GM12878 (cell line): Measurements from ENCODE around the gene CTNNBIP1. TPM values are rescaled to one million over a fixed set of nuclear protein-coding genes. Genes with fewer than 3 reads are reported as not detected.

ENCODE experiments used
- ATAC-seq: fragments of 200-7000 bp; cut with Tn5 transposase; 3 replicates; pipeline ENCODE4 v1.9.1; 2020; ENCODE audit warnings: mild to moderate bottlenecking, moderate library complexity
- BruUV-seq: library from RNA; stranded (reverse); fragments of 400-500 nt; replicated peaks from 2 replicates; lab custom pipeline; 2021; lab: Mats Ljungman, UMichigan
- CTCF ChIA-PET: fragments of 300-600 bp; sonication (Branson Sonifier 250); formaldehyde crosslinking; extraction: SDS; loops from one replicate; lab custom pipeline; 2021; ENCODE audit warnings: inconsistent platforms; lab: Yijun Ruan, JAX
- POLR2A ChIA-PET: fragments of 350-600 bp; formaldehyde crosslinking; extraction: SDS; loops from one replicate; lab custom pipeline; 2021; ENCODE audit warnings: inconsistent platforms; lab: Charles Lee
- RAD21 ChIA-PET: fragments of 300-600 bp; sonication (Branson Sonifier 250); formaldehyde crosslinking; loops from one replicate; lab custom pipeline; 2023; ENCODE audit warnings: antibody characterized with exemption; ENCODE audit not compliant: unreplicated experiment; lab: Charles Lee
- SMC1A ChIA-PET: fragments of 300-600 bp; sonication (Branson Sonifier 250); formaldehyde crosslinking; loops from one replicate; lab custom pipeline; 2023; ENCODE audit not compliant: unreplicated experiment, uncharacterized antibody; lab: Charles Lee
- DNase-seq: peaks from one replicate; pipeline ENCODE4 v3.0.0-alpha.2; 2011; ENCODE audit warnings: low read depth, low spot score
- FAIRE-seq: peaks from 3 replicates; lab custom pipeline; 2011; peaks lifted over from hg19 to GRCh38; lab: Jason Lieb, UNC
- H2AFZ ChIP-seq: 2 replicates; pipeline ENCODE4 v1.6.0; 2011; ENCODE audit warnings: low read depth, low read length, control low read depth; ENCODE audit not compliant: control insufficient read depth
- H3K27ac ChIP-seq: 2 replicates; pipeline ENCODE4 v1.5.1; 2011; ENCODE audit warnings: control low read depth; ENCODE audit not compliant: control insufficient read depth, insufficient read depth
- H3K27me3 ChIP-seq, 2 experiments: replicated peaks in 1 of 2; 2 replicates each; pipeline versions ENCODE4 v1.6.0 to v1.6.1; 2011; ENCODE audit warnings: low read length in 1 of 2; ENCODE audit not compliant: control insufficient read depth in 2 of 2, insufficient read depth in 2 of 2
- H3K36me3 ChIP-seq, 2 experiments: 2 replicates each; pipeline ENCODE4 v1.5.1; 2011; ENCODE audit warnings: low read length in 1 of 2; ENCODE audit not compliant: control insufficient read depth in 2 of 2, insufficient read depth in 2 of 2
- H3K4me1 ChIP-seq: 2 replicates; pipeline ENCODE4 v1.6.1; 2011; ENCODE audit warnings: mild to moderate bottlenecking, low read length, moderate library complexity, mixed read lengths; ENCODE audit not compliant: control insufficient read depth, insufficient read depth
- H3K4me2 ChIP-seq: 2 replicates; pipeline ENCODE4 v1.6.0; 2011; ENCODE audit warnings: control low read depth; ENCODE audit not compliant: control insufficient read depth, insufficient read depth
- H3K4me3 ChIP-seq: fragments of 200-600 bp; sonication (generic); 2 replicates; pipeline ENCODE4 v1.5.1; 2016
- H3K79me2 ChIP-seq: 2 replicates; pipeline ENCODE4 v1.6.0; 2011; ENCODE audit warnings: low read length; ENCODE audit not compliant: control insufficient read depth, insufficient read depth
- H3K9ac ChIP-seq: 2 replicates; pipeline ENCODE4 v1.8.0; 2011; ENCODE audit warnings: low read length, control low read depth, mixed read lengths; ENCODE audit not compliant: control insufficient read depth, insufficient read depth
- H3K9me3 ChIP-seq: replicated peaks from 3 replicates; pipeline ENCODE4 v1.5.1; 2011; ENCODE audit warnings: mild to moderate bottlenecking, low read length; ENCODE audit not compliant: control insufficient read depth, insufficient read depth
- H4K20me1 ChIP-seq: 2 replicates; pipeline ENCODE4 v1.6.0; 2011; ENCODE audit not compliant: control insufficient read depth, insufficient read depth
- GATAD2B ChIP-seq: fragments of 450-650 bp; conservative IDR thresholded peaks from 2 replicates; pipeline ENCODE4 v1.6.1; 2017; ENCODE audit warnings: low read depth, mild to moderate bottlenecking, moderate library complexity
- HCFC1 ChIP-seq: fragments of 150-350 bp; IDR thresholded peaks from 2 replicates; pipeline ENCODE4 v1.6.1; 2014; ENCODE audit warnings: low read length
- HSF1 ChIP-seq: fragments of 150-350 bp; IDR thresholded peaks from 2 replicates; pipeline ENCODE4 v1.6.1; 2014; ENCODE audit warnings: mild to moderate bottlenecking, low read depth, low read length
- KAT2A ChIP-seq: conservative IDR thresholded peaks from 2 replicates; pipeline ENCODE4 v1.6.1; 2011; ENCODE audit warnings: low read depth, low read length; ENCODE audit not compliant: control insufficient read depth
- KDM1A ChIP-seq: fragments of 200-600 bp; sonication (generic); IDR thresholded peaks from 2 replicates; pipeline ENCODE4 v1.6.1; 2016; ENCODE audit warnings: borderline replicate concordance
- MTA2 ChIP-seq: fragments of 450-650 bp; IDR thresholded peaks from 2 replicates; pipeline ENCODE4 v1.6.1; 2016; ENCODE audit warnings: low read depth, mild to moderate bottlenecking, moderate library complexity
- MYC ChIP-seq: IDR thresholded peaks from 2 replicates; pipeline ENCODE4 v1.6.1; 2011; ENCODE audit warnings: mild to moderate bottlenecking, low read length, moderate library complexity, inconsistent platforms; ENCODE audit not compliant: insufficient read depth, insufficient replicate concordance, insufficient read length, severe bottlenecking
- NFYA ChIP-seq: IDR thresholded peaks from 2 replicates; pipeline ENCODE4 v1.6.1; 2011; ENCODE audit warnings: low read depth, mild to moderate bottlenecking, low read length, improper control_type of control experiment, borderline replicate concordance
- NFYB ChIP-seq: IDR thresholded peaks from 2 replicates; pipeline ENCODE4 v1.6.1; 2011; ENCODE audit warnings: low read depth, mild to moderate bottlenecking, low read length, improper control_type of control experiment, moderate library complexity; ENCODE audit not compliant: insufficient read depth
- RELA ChIP-seq: fragments of 450-650 bp; IDR thresholded peaks from 2 replicates; pipeline ENCODE4 v1.8.0; 2014; ENCODE audit warnings: borderline replicate concordance; ENCODE audit not compliant: partially characterized antibody
- SMARCA5 ChIP-seq: fragments of 450-650 bp; IDR thresholded peaks from 2 replicates; pipeline ENCODE4 v1.6.1; 2017; ENCODE audit warnings: mild to moderate bottlenecking
- SMC3 ChIP-seq: IDR thresholded peaks from 2 replicates; pipeline ENCODE4 v1.6.1; 2011; ENCODE audit warnings: low read length, improper control_type of control experiment, borderline replicate concordance
- SPI1 ChIP-seq: IDR thresholded peaks from 2 replicates; pipeline ENCODE4 v1.6.1; 2011; ENCODE audit warnings: low read depth, mild to moderate bottlenecking, low read length, moderate library complexity, borderline replicate concordance; ENCODE audit not compliant: insufficient read depth
- TAF1 ChIP-seq: IDR thresholded peaks from 2 replicates; pipeline ENCODE4 v1.6.1; 2011; ENCODE audit warnings: mild to moderate bottlenecking, low read depth, low read length, borderline replicate concordance
- TCF12 ChIP-seq: IDR thresholded peaks from 2 replicates; pipeline ENCODE4 v1.6.1; 2011; ENCODE audit warnings: low read depth, mild to moderate bottlenecking, low read length
- ZNF687 ChIP-seq: fragments of 450-650 bp; IDR thresholded peaks from 2 replicates; pipeline ENCODE4 v1.6.1; 2017; ENCODE audit warnings: mild to moderate bottlenecking, moderate library complexity
- WGBS: methylation state at CpG from one replicate; pipeline ENCODE4 v1.1.6; 2016; ENCODE audit warnings: low lambda C conversion rate; ENCODE audit not compliant: insufficient replicate concordance, insufficient coverage; ENCODE audit errors: missing lambda C conversion rate; 5-methylcytosine and 5-hydroxymethylcytosine counted together
- in situ Hi-C: fragments of 300-500 bp; cut with MboI; formaldehyde crosslinking; loops from 9 replicates; pipeline ENCODE4 v1.14.3; 2018; ENCODE audit warnings: mixed read lengths
- intact Hi-C: fragments of 100-400 bp; cut with micrococcal nuclease; formaldehyde crosslinking; loops from one replicate; pipeline ENCODE4 v1.14.2; 2022; ENCODE audit not compliant: unreplicated experiment
- polyA plus RNA-seq, 11 experiments: library from polyadenylated mRNA; depleted of rRNA in 4 of 11; unstranded in 6 of 11; stranded (reverse) in 5 of 11; fragments of >200 nt; fragmentation: Nextera tagmentation in 4 of 11; fragmentation: Illumina TruSeq in 1 of 11; extraction: Ambion mirVana in 4 of 11; extraction: Trizol in 1 of 11; gene quantifications; 1 replicate in 1 of 11; 2 replicates in 10 of 11; pipeline versions ENCODE4 v1.2.1 to v1.2.3, GENCODE V29; 2011 to 2016; ENCODE audit warnings: inconsistent platforms in 2 of 11, missing spikeins in 2 of 11, low read depth in 1 of 11
- total RNA-seq, 4 experiments: library from RNA; depleted of rRNA in 3 of 4; stranded (reverse); fragments of >200 nt in 3 of 4; fragmentation: Illumina TruSeq in 1 of 4; extraction: Trizol in 1 of 4; gene quantifications; 2 replicates each; pipeline versions ENCODE4 v1.2.1 to v1.2.3, GENCODE V29; 2013 to 2021
- TF ChIP-seq, protein P1 (sequence below): fragments of 450-650 bp; IDR thresholded peaks from 2 replicates; pipeline ENCODE4 v1.6.1; 2016; ENCODE audit warnings: mild to moderate bottlenecking

The CTNNBIP1 gene
- total and polyA plus RNA-seq, 10 of the 15 experiments (the other 5 are each of a cell fraction or from before 2014, with no cell fraction given): 0.42 to 31.8 (median 10.8) TPM

- Histone ChIP-seq H3K79me2 (peaks cover 22% of the 10 kb centered on the region), H2AFZ (peak overlapping the region; percentile 80), H4K20me1 (no peaks in the 10 kb centered on the region), H3K36me3 (no peaks in the 10 kb centered on the region; a peak in 1 of 4 replicates), H3K4me1 (peaks cover 9% of the 10 kb centered on the region), H3K4me2 (peak overlapping the region; percentile 23), H3K9me3 (no peaks in the 10 kb centered on the region), H3K4me3 (peak overlapping the region; percentile 98), H3K27me3 (no peaks in the 10 kb centered on the region), H3K27ac (peak overlapping the region; percentile 93), H3K9ac (peak overlapping the region; percentile 95)
- POLR2A ChIA-PET: interaction anchor here (0.5 to 1.3 kb wide), 3 partner anchors 9 to 112 kb away, joined by 3 to 5 read pairs (median 3); no protein-coding TSS in a partner anchor
- in situ Hi-C loops (no loop called here), intact Hi-C loops (loop anchor here (1.0 to 2.0 kb wide), 3 partner anchors 32 to 158 kb away; partner anchors contain the start of gene CTNNBIP1)
- RAD21 ChIA-PET: interaction anchor here (0.6 to 2.7 kb wide), 7 partner anchors 8 to 488 kb away, joined by 3 to 13 read pairs (median 7); partner anchors contain the start of gene CTNNBIP1
- FAIRE-seq (peak; percentile 89), DNase-seq (peak; percentile 55), ATAC-seq (peak; percentile 74)
- 1% methylated on average over 14 of the region's 14 CpGs for WGBS
- BruUV-seq: TSS peak; percentile 93
- CTCF ChIA-PET: interaction anchor here (0.7 to 3.4 kb wide), 20 partner anchors 8 to 860 kb away, joined by 3 to 43 read pairs (median 5); partner anchors contain the start of genes KIF1B and UBE4B
- SMC1A ChIA-PET: interaction anchor here (0.7 to 2.6 kb wide), 10 partner anchors 9 to 552 kb away, joined by 3 to 14 read pairs (median 4); no protein-coding TSS in a partner anchor
- TF ChIP-seq, protein P1, sequence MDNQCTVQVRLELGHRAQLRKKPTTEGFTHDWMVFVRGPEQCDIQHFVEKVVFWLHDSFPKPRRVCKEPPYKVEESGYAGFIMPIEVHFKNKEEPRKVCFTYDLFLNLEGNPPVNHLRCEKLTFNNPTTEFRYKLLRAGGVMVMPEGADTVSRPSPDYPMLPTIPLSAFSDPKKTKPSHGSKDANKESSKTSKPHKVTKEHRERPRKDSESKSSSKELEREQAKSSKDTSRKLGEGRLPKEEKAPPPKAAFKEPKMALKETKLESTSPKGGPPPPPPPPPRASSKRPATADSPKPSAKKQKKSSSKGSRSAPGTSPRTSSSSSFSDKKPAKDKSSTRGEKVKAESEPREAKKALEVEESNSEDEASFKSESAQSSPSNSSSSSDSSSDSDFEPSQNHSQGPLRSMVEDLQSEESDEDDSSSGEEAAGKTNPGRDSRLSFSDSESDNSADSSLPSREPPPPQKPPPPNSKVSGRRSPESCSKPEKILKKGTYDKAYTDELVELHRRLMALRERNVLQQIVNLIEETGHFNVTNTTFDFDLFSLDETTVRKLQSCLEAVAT: no peak; the same call in 1 of the 2 replicates
- TF ChIP-seq SMC3 (peak; percentile 75), TAF1 (no peak), HCFC1 (no peak), NFYB (no peak), NFYA (no peak), MYC (no peak), ZNF687 (no peak), MTA2 (no peak), RELA (no peak), KDM1A (no peak), GATAD2B (no peak), KAT2A (no peak), SMARCA5 (peak; percentile 54; the same call in 1 of the 2 replicates), SPI1 (no peak), TCF12 (no peak), HSF1 (no peak)
Observed at GRCh38 chr1:9942399-9942938, 32.4 kb upstream of the CTNNBIP1 start.
